Dendritic cell treated with granulocyte-macrophage colony-stimulating factor and Interleukin-4, amounts not matched to agents 40 ng/mL and 50 ng/mL, for 4 days (primary cell): ENCODE results near the gene QRFP.

Experiments used
- H3K27ac Mint-ChIP-seq: one replicate; pipeline ENCODE4 v1.8.0; 2022; ENCODE audit warnings: mild to moderate bottlenecking, mixed read lengths
- H3K27me3 Mint-ChIP-seq: one replicate; pipeline ENCODE4 v1.8.0; 2022; ENCODE audit warnings: mild to moderate bottlenecking, mixed read lengths
- H3K36me3 Mint-ChIP-seq: one replicate; pipeline ENCODE4 v1.8.0; 2022; ENCODE audit warnings: low read depth, mixed read lengths
- H3K4me1 Mint-ChIP-seq: one replicate; pipeline ENCODE4 v1.8.0; 2022; ENCODE audit warnings: low read depth, mixed read lengths
- H3K4me3 Mint-ChIP-seq: one replicate; pipeline ENCODE4 v1.8.0; 2022; ENCODE audit warnings: mild to moderate bottlenecking, moderate library complexity, mixed read lengths
- H3K9me3 Mint-ChIP-seq: one replicate; pipeline ENCODE4 v1.8.0; 2022; ENCODE audit warnings: mixed read lengths
- intact Hi-C: fragments of 100-400 bp; cut with micrococcal nuclease; formaldehyde crosslinking; loops from one replicate; pipeline ENCODE4 v1.15.0; 2022

QRFP gene

DNA sequence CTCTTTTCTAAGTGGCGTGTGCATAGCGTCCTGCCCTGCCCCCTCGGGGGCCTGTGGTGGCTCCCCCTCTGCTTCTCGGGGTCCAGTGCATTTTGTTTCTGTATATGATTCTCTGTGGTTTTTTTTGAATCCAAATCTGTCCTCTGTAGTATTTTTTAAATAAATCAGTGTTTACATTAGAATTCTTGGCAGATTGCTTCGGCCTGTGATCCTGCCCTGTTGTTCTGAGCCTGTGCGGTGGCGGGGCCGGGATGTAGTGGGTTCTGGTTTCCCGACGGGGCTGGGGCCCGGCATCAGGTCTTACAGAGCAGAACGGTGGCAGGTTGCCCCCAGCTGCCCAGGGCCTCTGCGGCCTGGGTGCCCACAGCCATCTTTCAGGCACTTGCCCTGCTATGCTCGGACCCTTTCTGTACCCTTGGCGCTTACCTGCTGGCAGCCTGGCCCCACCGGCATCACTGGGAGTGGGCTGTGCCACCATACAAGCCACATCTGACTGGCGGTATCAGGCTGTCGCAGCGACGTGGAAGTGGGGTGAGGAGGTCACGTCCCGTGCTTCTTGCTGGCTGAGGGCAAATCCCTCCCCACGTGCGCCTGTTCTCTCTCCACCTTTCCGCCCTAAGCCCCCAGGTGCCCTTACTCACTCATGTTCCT, 9.0 kb downstream of the QRFP start:
- Mint-ChIP-seq H3K36me3 (peaks cover 79% of the 10 kb centered on the region), H3K9me3 (no peaks in the 10 kb centered on the region), H3K27me3 (no peaks in the 10 kb centered on the region), H3K4me3 (no peak overlapping the region), H3K4me1 (peaks cover 2% of the 10 kb centered on the region), H3K27ac (no peak overlapping the region)
- intact Hi-C loops, result no loop called here

DNA sequence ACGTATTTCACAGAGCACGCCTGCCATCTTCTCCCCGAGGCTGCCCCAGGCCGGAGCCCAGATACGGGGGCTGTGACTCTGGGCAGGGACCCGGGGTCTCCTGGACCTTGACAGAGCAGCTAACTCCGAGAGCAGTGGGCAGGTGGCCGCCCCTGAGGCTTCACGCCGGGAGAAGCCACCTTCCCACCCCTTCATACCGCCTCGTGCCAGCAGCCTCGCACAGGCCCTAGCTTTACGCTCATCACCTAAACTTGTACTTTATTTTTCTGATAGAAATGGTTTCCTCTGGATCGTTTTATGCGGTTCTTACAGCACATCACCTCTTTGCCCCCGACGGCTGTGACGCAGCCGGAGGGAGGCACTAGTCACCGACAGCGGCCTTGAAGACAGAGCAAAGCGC, 9.6 kb downstream of the QRFP start:
- Mint-ChIP-seq H3K4me3 (no peak overlapping the region), H3K9me3 (no peaks in the 10 kb centered on the region), H3K36me3 (peaks cover 84% of the 10 kb centered on the region), H3K27ac (no peak overlapping the region), H3K27me3 (no peaks in the 10 kb centered on the region), H3K4me1 (no peaks in the 10 kb centered on the region)
- intact Hi-C loops, result no loop called here

DNA sequence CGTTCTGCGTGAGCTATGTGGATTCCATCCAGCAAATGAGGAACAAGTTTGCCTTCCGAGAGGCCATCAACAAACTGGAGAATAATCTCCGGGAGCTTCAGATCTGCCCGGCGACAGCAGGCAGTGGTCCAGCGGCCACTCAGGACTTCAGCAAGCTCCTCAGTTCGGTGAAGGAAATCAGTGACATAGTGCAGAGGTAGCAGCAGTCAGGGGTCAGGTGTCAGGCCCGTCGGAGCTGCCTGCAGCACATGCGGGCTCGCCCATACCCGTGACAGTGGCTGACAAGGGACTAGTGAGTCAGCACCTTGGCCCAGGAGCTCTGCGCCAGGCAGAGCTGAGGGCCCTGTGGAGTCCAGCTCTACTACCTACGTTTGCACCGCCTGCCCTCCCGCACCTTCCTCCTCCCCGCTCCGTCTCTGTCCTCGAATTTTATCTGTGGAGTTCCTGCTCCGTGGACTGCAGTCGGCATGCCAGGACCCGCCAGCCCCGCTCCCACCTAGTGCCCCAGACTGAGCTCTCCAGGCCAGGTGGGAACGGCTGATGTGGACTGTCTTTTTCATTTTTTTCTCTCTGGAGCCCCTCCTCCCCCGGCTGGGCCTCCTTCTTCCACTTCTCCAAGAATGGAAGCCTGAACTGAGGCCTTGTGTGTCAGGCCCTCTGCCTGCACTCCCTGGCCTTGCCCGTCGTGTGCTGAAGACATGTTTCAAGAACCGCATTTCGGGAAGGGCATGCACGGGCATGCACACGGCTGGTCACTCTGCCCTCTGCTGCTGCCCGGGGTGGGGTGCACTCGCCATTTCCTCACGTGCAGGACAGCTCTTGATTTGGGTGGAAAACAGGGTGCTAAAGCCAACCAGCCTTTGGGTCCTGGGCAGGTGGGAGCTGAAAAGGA, 10.9 kb downstream of the QRFP start:
- intact Hi-C loops, result no loop called here
- Mint-ChIP-seq H3K4me1 (no peaks in the 10 kb centered on the region), H3K36me3 (peaks cover 94% of the 10 kb centered on the region), H3K27me3 (no peaks in the 10 kb centered on the region), H3K4me3 (no peak overlapping the region), H3K27ac (no peak overlapping the region), H3K9me3 (no peaks in the 10 kb centered on the region)

DNA sequence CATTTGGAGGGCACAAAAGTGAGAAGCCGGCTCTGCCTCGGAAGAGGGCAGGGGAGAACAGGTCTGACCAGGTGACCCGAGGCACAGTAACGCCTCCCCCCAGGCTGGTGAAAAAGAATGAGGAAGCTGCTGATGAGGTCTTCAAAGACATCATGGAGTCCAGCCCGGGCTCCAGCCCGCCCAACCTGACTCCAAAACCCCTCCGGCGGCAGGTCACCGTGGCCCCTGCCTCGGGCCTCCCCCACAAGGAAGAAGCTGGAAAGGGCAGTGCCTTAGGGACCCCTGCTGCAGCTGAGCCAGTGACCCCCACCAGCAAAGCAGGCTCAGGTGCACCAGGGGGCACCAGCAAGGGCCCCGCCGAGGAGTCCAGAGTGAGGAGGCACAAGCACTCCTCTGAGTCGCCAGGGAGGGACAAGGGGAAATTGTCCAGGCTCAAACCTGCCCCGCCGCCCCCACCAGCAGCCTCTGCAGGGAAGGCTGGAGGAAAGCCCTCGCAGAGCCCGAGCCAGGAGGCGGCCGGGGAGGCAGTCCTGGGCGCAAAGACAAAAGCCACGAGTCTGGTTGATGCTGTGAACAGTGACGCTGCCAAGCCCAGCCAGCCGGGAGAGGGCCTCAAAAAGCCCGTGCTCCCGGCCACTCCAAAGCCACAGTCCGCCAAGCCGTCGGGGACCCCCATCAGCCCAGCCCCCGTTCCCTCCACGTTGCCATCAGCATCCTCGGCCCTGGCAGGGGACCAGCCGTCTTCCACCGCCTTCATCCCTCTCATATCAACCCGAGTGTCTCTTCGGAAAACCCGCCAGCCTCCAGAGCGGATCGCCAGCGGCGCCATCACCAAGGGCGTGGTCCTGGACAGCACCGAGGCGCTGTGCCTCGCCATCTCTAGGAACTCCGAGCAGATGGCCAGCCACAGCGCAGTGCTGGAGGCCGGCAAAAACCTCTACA, 11.8 kb downstream of the QRFP start:
- intact Hi-C loops, result no loop called here

DNA sequence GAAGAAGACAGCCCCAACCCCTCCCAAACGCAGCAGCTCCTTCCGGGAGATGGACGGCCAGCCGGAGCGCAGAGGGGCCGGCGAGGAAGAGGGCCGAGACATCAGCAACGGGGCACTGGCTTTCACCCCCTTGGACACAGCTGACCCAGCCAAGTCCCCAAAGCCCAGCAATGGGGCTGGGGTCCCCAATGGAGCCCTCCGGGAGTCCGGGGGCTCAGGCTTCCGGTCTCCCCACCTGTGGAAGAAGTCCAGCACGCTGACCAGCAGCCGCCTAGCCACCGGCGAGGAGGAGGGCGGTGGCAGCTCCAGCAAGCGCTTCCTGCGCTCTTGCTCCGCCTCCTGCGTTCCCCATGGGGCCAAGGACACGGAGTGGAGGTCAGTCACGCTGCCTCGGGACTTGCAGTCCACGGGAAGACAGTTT, 12.5 kb downstream of the QRFP start:
- no peaks in the 10 kb centered on the region for H3K9me3 Mint-ChIP-seq
- intact Hi-C loops, result no loop called here
- no peaks in the 10 kb centered on the region for H3K4me1 Mint-ChIP-seq
- H3K27ac Mint-ChIP-seq, result no peak overlapping the region
- no peak overlapping the region for H3K4me3 Mint-ChIP-seq
- peaks cover 97% of the 10 kb centered on the region for H3K36me3 Mint-ChIP-seq
- H3K27me3 Mint-ChIP-seq, result no peaks in the 10 kb centered on the region

More for the DNA sequence above, 11.8 kb downstream of the QRFP start:
- peaks cover 94% of the 10 kb centered on the region for H3K36me3 Mint-ChIP-seq
- no peaks in the 10 kb centered on the region for H3K4me1 Mint-ChIP-seq
- H3K4me3 Mint-ChIP-seq, result no peak overlapping the region
- H3K27ac Mint-ChIP-seq, result no peak overlapping the region
- H3K9me3 Mint-ChIP-seq, result no peaks in the 10 kb centered on the region
- no peaks in the 10 kb centered on the region for H3K27me3 Mint-ChIP-seq

DNA sequence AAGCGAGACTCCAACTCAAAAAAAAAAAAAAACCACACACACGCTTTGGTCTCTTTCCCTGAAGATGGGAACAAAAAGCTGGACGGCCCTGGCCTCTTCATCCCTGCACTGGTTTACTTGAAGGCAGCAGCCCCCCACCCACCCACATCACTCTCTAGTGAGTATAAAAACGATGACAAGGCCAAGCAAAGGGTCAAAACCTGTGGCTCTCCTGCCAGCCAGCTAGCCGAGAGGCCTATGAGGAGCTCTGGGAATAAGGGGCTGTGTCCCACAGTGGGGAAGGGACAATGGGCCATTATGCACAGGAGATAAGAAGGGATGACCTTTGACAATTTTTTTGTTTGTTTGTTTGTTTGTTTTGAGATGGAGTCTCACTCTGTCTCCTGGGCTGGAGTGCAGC, 13.1 kb downstream of the QRFP start:
- no peak overlapping the region for H3K4me3 Mint-ChIP-seq
- H3K27ac Mint-ChIP-seq, result no peak overlapping the region
- no peaks in the 10 kb centered on the region for H3K4me1 Mint-ChIP-seq
- intact Hi-C loops, result no loop called here
- H3K36me3 Mint-ChIP-seq, result peaks cover 98% of the 10 kb centered on the region
- no peaks in the 10 kb centered on the region for H3K27me3 Mint-ChIP-seq
- no peaks in the 10 kb centered on the region for H3K9me3 Mint-ChIP-seq

DNA sequence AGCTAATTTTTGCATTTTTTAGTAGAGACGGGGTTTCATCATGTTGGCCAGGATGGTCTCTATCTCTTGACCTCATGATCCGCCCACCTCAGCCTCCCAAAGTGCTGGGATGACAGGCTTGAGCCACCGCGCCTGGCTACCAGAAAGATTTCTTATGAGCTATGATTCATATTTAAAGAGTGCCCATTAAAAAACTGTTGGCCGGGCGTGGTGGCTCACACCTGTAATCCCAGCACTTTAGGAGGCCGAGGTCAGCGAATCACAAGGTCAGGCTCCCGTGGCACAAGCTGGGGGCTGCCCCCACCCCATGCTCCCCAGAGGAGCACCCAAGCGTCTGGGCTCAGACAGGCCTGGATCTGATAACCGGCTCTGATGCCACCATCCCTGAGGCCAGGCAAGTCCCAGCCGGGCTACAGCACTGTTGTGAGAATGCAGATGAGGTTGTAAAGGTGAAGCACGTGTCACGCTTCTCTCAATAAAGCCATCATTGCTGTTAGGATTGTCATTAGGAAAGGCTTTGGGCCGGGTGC, 13.9 kb downstream of the QRFP start:
- Mint-ChIP-seq H3K36me3 (peaks cover 98% of the 10 kb centered on the region), H3K4me1 (no peaks in the 10 kb centered on the region), H3K9me3 (no peaks in the 10 kb centered on the region), H3K4me3 (no peak overlapping the region), H3K27ac (no peak overlapping the region), H3K27me3 (no peaks in the 10 kb centered on the region)
- intact Hi-C loops, result no loop called here

DNA sequence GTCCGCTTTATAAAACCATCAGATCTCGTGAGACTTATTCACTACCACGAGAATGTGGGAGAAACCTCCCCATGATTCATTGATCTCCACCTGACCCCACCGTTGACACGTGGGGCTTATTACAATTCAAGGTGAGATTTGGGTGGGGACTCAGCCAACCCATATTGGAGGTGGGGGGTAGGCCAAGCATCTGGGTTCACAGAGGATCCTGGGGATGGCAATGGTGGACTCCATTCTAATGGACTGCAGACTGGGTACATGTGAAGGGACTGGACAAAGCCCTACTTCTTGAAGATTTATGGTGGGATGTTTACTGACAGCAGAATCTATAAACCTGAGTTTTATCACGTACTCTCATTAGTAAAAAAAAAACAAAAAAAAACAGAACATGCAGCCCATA, 15.1 kb downstream of the QRFP start:
- H3K9me3 Mint-ChIP-seq, result no peaks in the 10 kb centered on the region
- no peaks in the 10 kb centered on the region for H3K27me3 Mint-ChIP-seq
- no peak overlapping the region for H3K4me3 Mint-ChIP-seq
- H3K27ac Mint-ChIP-seq, result no peak overlapping the region
- H3K4me1 Mint-ChIP-seq, result no peaks in the 10 kb centered on the region
- H3K36me3 Mint-ChIP-seq, result peaks cover 98% of the 10 kb centered on the region
- intact Hi-C loops, result no loop called here

DNA sequence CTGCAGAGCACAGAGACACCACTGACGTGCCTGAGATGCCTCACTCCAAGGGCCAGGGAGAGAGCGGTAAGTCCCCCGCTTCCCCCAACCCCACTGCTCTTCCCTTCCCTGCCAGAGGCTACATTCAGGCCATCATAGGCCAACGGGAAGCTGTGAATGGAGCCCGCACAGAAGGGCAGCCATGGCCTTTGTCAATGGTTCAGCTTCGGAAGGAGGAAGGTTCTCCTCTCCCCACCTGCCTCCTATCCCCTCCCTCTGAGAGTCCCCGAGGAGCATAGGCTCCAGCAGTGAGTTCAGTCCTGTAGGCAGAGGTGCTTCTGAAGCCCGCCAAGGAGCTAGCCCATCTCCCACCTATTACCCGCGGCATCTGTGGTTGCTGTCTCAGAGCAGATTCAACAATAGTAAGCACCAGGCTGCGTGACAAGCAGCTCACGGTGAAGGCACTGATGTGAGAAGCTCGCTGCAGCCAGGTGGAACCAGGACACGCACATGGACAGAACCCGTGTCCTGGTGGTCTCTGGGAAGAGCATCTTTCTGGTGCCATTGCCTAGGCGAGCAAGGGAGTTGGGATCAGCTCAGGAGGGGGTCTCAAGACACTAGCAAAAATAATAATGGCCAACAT, 15.9 kb downstream of the QRFP start:
- Mint-ChIP-seq H3K9me3 (no peaks in the 10 kb centered on the region), H3K36me3 (peaks cover 96% of the 10 kb centered on the region), H3K27me3 (no peaks in the 10 kb centered on the region), H3K4me3 (no peak overlapping the region), H3K4me1 (no peaks in the 10 kb centered on the region), H3K27ac (no peak overlapping the region)
- intact Hi-C loops, result no loop called here

DNA sequence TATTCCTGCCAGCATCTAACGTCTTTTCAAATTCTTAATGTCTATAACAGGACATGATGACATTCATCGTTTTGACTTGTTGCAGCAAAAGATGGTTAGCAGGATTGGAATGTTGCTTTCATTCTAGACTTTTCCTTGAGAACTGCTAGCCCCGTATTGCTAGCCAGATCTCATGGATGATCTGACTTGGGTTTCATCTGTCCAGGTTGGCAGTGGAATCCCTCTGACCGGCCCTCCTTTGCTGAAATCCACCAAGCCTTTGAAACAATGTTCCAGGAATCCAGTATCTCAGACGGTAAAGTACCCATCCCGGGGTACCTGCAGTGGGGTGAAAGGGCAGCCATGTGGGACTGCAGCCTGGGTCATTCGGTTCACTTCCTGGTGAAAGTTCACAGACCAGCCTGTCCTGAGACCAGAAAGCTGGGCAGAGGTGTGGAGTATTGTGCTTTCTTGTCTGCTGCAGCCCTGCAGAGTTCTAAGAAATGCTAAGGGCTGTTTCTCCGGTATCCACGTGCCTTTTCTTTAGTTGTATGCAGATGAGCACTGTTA, 16.7 kb downstream of the QRFP start:
- H3K4me3 Mint-ChIP-seq, result no peak overlapping the region
- H3K36me3 Mint-ChIP-seq, result peaks cover 96% of the 10 kb centered on the region
- H3K27ac Mint-ChIP-seq, result no peak overlapping the region
- H3K9me3 Mint-ChIP-seq, result no peaks in the 10 kb centered on the region
- no peaks in the 10 kb centered on the region for H3K27me3 Mint-ChIP-seq
- H3K4me1 Mint-ChIP-seq, result no peaks in the 10 kb centered on the region
- intact Hi-C loops, result no loop called here

DNA sequence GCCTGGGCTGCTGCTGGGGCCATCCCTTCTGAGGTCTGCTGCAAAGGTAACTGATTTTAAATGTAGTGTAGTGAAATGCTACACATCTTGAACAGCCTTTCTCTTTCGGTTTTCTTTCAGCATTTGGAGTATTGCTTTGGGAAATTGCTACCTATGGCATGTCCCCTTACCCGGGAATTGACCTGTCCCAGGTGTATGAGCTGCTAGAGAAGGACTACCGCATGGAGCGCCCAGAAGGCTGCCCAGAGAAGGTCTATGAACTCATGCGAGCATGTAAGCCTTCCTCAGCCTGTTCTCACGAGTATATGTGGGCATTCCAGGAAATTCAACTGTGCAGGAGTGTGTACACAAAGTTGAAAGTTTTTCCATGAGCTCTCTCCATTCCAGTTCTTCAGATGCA, 18.3 kb downstream of the QRFP start:
- Mint-ChIP-seq H3K27ac (no peak overlapping the region), H3K27me3 (no peaks in the 10 kb centered on the region), H3K9me3 (no peaks in the 10 kb centered on the region), H3K4me3 (no peak overlapping the region), H3K4me1 (no peaks in the 10 kb centered on the region), H3K36me3 (peaks cover 96% of the 10 kb centered on the region)
- intact Hi-C loops, result no loop called here

DNA sequence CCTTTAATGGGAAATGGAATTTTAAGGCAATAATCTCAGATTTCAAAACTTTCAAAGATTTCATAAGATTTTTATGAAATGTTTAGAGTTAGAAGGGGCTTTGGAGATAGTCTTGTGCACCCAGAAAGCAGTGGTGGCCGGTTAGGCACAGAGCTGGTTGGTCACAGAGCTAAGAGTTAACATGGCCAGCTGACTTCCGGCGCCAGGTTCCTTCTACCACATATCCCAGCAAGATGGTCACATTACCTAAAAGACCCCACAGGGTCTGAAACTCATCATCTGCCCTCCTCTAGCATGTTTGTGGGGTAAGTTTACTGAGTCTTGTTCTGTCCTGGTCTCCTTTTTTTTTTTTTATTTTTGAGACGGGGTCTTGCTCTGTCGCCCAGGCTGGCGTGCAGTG, 19.3 kb downstream of the QRFP start:
- no peaks in the 10 kb centered on the region for H3K9me3 Mint-ChIP-seq
- no peaks in the 10 kb centered on the region for H3K4me1 Mint-ChIP-seq
- H3K27me3 Mint-ChIP-seq, result no peaks in the 10 kb centered on the region
- H3K36me3 Mint-ChIP-seq, result peaks cover 96% of the 10 kb centered on the region
- H3K4me3 Mint-ChIP-seq, result no peak overlapping the region
- no peak overlapping the region for H3K27ac Mint-ChIP-seq
- intact Hi-C loops, result no loop called here

DNA sequence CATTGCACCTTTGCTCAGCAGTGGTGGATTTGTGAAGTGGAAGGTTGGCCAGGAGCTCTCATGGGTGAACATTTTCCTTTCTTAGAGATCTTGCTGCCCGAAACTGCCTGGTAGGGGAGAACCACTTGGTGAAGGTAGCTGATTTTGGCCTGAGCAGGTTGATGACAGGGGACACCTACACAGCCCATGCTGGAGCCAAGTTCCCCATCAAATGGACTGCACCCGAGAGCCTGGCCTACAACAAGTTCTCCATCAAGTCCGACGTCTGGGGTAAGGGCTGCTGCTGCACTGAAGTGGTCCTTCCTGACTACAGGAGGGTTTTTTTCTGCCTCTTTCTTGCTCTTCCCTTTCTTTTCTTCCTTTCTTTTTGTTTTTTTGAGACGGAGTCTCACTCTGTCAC, 21.8 kb downstream of the QRFP start:
- Mint-ChIP-seq H3K4me3 (no peak overlapping the region), H3K36me3 (peaks cover 87% of the 10 kb centered on the region)
- intact Hi-C loops, result no loop called here

More for the DNA sequence above, 21.8 kb downstream of the QRFP start:
- Mint-ChIP-seq H3K4me1 (no peaks in the 10 kb centered on the region), H3K9me3 (no peaks in the 10 kb centered on the region), H3K27ac (no peak overlapping the region), H3K27me3 (no peaks in the 10 kb centered on the region)
